Brain microvascular endothelial cell (primary cell): Measurements from ENCODE around the gene LPCAT1.

ENCODE experiments used
- DNase-seq: peaks from one replicate; pipeline ENCODE4 v3.0.0-alpha.2; 2020
- H3K27ac ChIP-seq: fragments of 250-450 bp; sonication (Bioruptor Pico); 2 replicates; pipeline ENCODE4 v1.5.1; 2020; ENCODE audit warnings: mild to moderate bottlenecking, moderate library complexity
- H3K27me3 ChIP-seq: fragments of 250-450 bp; sonication (Bioruptor Pico); replicated peaks from 2 replicates; pipeline ENCODE4 v1.5.1; 2020; ENCODE audit warnings: mild to moderate bottlenecking
- H3K36me3 ChIP-seq: fragments of 250-450 bp; sonication (Bioruptor Pico); replicated peaks from 2 replicates; pipeline ENCODE4 v1.5.1; 2020; ENCODE audit warnings: mild to moderate bottlenecking
- H3K4me3 ChIP-seq: 2 replicates; pipeline ENCODE4 v1.5.1; 2011; ENCODE audit warnings: low read depth, mild to moderate bottlenecking, control low read depth, low read length, moderate library complexity
- in situ Hi-C: cut with HindIII; loops from 2 replicates; pipeline ENCODE4 v1.10.0; 2017; ENCODE audit warnings: low sequenced_read_pairs, low pct_ligation_motif_present
- TF ChIP-seq, protein P1 (sequence below): IDR thresholded peaks from 2 replicates; pipeline ENCODE4 v1.5.1; 2011; ENCODE audit warnings: low read depth, mild to moderate bottlenecking, moderate library complexity, low read length, control low read depth, inconsistent platforms; ENCODE audit errors: missing control alignments

LPCAT1 gene

DNA sequence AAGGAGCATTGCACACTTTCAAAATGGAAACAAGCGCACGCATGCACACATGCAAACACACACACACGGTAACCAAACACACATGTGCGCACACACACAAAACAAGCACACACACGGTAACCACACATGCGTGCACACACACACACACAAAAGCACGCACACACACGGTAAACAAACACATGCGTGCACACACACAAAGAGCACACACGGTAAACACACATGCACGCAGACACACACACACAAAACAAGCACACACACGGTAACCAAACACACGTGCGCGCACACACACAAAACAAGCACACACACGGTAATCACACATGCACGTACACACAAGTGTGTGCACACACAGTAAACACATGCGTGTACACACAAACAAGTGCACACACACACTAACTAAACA is 59.2 kb downstream of the LPCAT1 start:
- Histone ChIP-seq H3K27me3 (no peaks in the 10 kb centered on the region), H3K27ac (no peak overlapping the region), H3K36me3 (peaks cover 20% of the 10 kb centered on the region), H3K4me3 (no peak overlapping the region)
- DNase-seq = no peak
- TF ChIP-seq, protein P1, sequence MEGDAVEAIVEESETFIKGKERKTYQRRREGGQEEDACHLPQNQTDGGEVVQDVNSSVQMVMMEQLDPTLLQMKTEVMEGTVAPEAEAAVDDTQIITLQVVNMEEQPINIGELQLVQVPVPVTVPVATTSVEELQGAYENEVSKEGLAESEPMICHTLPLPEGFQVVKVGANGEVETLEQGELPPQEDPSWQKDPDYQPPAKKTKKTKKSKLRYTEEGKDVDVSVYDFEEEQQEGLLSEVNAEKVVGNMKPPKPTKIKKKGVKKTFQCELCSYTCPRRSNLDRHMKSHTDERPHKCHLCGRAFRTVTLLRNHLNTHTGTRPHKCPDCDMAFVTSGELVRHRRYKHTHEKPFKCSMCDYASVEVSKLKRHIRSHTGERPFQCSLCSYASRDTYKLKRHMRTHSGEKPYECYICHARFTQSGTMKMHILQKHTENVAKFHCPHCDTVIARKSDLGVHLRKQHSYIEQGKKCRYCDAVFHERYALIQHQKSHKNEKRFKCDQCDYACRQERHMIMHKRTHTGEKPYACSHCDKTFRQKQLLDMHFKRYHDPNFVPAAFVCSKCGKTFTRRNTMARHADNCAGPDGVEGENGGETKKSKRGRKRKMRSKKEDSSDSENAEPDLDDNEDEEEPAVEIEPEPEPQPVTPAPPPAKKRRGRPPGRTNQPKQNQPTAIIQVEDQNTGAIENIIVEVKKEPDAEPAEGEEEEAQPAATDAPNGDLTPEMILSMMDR = no peak
- in situ Hi-C loops = no loop called here

GRCh38 chr5:1464096-1464446 is 59.7 kb downstream of the LPCAT1 start:
- TF ChIP-seq, protein P1 = no peak
- peaks cover 20% of the 10 kb centered on the region for H3K36me3 ChIP-seq
- DNase-seq = no peak
- H3K4me3 ChIP-seq = no peak overlapping the region
- no peak overlapping the region for H3K27ac ChIP-seq
- in situ Hi-C loops = no loop called here
- H3K27me3 ChIP-seq = no peaks in the 10 kb centered on the region

DNA sequence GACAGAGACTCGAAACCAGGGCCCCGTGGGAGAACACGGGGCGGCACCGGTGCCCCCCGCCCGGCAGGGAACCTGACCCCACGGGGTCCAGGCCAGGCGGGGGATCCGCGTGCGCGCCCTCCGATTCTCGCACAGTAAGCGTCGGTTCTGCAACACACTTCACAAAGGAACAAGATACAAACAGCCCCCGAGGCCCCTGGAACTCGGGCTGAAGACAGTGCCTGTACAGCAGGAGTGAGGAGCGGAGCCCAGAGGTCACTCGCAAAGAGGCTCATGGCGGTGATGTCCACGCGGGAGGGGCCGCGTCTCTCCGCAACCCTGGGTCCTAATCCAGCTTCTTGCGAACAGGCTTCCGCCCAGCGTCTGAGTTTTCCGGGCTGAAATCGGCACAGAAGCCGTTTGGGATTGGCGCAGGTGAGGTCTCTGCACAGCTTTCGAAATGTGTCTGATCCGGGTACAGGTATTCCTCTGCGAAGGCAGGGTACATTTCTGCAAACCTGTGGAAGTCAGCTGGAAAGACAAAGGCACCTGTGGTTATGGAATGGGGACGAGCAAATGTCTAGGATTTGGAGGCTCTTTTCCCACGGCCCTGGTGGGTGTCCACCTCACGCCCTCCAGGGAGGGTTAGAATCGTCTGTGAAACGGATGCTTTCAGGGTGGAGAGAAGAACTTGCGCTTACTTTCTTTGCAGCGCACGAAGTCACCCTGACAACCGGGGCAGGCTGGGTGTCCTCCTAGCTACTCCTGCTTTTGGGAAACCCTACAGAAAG is 60.2 kb downstream of the LPCAT1 start:
- H3K4me3 ChIP-seq = no peak overlapping the region
- TF ChIP-seq, protein P1 = no peak
- peaks cover 20% of the 10 kb centered on the region for H3K36me3 ChIP-seq
- H3K27me3 ChIP-seq = no peaks in the 10 kb centered on the region
- in situ Hi-C loops = no loop called here
- no peak for DNase-seq
- H3K27ac ChIP-seq = no peak overlapping the region

GRCh38 chr5:1462358-1462757 is 61.4 kb downstream of the LPCAT1 start:
- Histone ChIP-seq H3K27ac (no peak overlapping the region), H3K36me3 (peaks cover 20% of the 10 kb centered on the region), H3K4me3 (no peak overlapping the region), H3K27me3 (no peaks in the 10 kb centered on the region)
- in situ Hi-C loops = no loop called here
- TF ChIP-seq, protein P1 = no peak
- no peak for DNase-seq

- in situ Hi-C loops = no loop called here
- TF ChIP-seq, protein P1 = no peak
- Histone ChIP-seq H3K27ac (no peak overlapping the region), H3K27me3 (no peaks in the 10 kb centered on the region), H3K36me3 (peaks cover 16% of the 10 kb centered on the region), H3K4me3 (no peak overlapping the region)
- DNase-seq = no peak
These were observed 62.4 kb downstream of the LPCAT1 start for GRCh38 chr5:1461396-1461795.
